Mesothelial cell of epicardium (in vitro differentiated cells): ENCODE measurements around the gene CPOX. TPM values are rescaled to one million over a fixed set of nuclear protein-coding genes. Genes with fewer than 3 reads are reported as not detected.

ENCODE experiments used
- DNase-seq, 2 experiments: peaks; one replicate each; pipeline ENCODE4 v3.0.0; 2021; ENCODE audit warnings: low spot score in 2 of 2; ENCODE audit not compliant: unreplicated experiment in 2 of 2
- H3K27ac Mint-ChIP-seq: 2 replicates; pipeline ENCODE4 v1.8.0; 2021; ENCODE audit warnings: mixed read lengths
- H3K27me3 Mint-ChIP-seq: 2 replicates; pipeline ENCODE4 v1.8.0; 2021; ENCODE audit warnings: low read depth, mixed read lengths
- H3K36me3 Mint-ChIP-seq: 2 replicates; pipeline ENCODE4 v1.8.0; 2021; ENCODE audit warnings: mixed read lengths
- H3K4me1 Mint-ChIP-seq: 2 replicates; pipeline ENCODE4 v1.8.0; 2021; ENCODE audit warnings: mixed read lengths
- H3K4me3 Mint-ChIP-seq: 2 replicates; pipeline ENCODE4 v1.8.0; 2021; ENCODE audit warnings: mild to moderate bottlenecking, moderate library complexity, mixed read lengths
- H3K9me3 Mint-ChIP-seq: 2 replicates; pipeline ENCODE4 v1.8.0; 2021; ENCODE audit warnings: mixed read lengths
- CTCF ChIP-seq: fragments of 200-600 bp; sonication (generic); IDR thresholded peaks from one replicate; pipeline ENCODE4 v1.5.0; 2021; ENCODE audit warnings: antibody characterized with exemption; ENCODE audit not compliant: unreplicated experiment
- total RNA-seq: library from RNA; stranded (reverse); gene quantifications from 3 replicates; pipeline ENCODE4 v1.2.1, GENCODE V29; 2021

The CPOX gene
- total RNA-seq, 1 donor from 2014 or later = 18.4 TPM

GRCh38 chr3:98531622-98532274, 61.7 kb downstream of the CPOX start, which contains the start of gene GPR15:
Gene GPR15, plus strand, starts transcription at chr3:98531978. Its CDS starts 56 bp downstream, at chr3:98532034.
- Mint-ChIP-seq H3K36me3 (no peaks in the 10 kb centered on the region), H3K27ac (no peak within 1 kb of the TSS), H3K4me1 (no peaks in the 10 kb centered on the region), H3K9me3 (no peaks in the 10 kb centered on the region), H3K27me3 (peaks cover 8% of the 10 kb centered on the region), H3K4me3 (no peak within 1 kb of the TSS)
- TF ChIP-seq CTCF = no peak
- DNase-seq = no peak

- no peak overlapping the region for H3K4me3 Mint-ChIP-seq
- H3K27ac Mint-ChIP-seq = no peak overlapping the region
- no peaks in the 10 kb centered on the region for H3K9me3 Mint-ChIP-seq
- peaks cover 8% of the 10 kb centered on the region for H3K27me3 Mint-ChIP-seq
- no peak for TF ChIP-seq CTCF
- H3K36me3 Mint-ChIP-seq = no peaks in the 10 kb centered on the region
- no peaks in the 10 kb centered on the region for H3K4me1 Mint-ChIP-seq
- no peak for DNase-seq
These were observed 62.7 kb downstream of the CPOX start for GRCh38 chr3:98530676-98531075.

- Mint-ChIP-seq H3K9me3 (no peaks in the 10 kb centered on the region), H3K27ac (no peak overlapping the region), H3K4me3 (no peak overlapping the region), H3K4me1 (no peaks in the 10 kb centered on the region), H3K36me3 (no peaks in the 10 kb centered on the region), H3K27me3 (peaks cover 9% of the 10 kb centered on the region)
- DNase-seq = no peak
- TF ChIP-seq CTCF = no peak
These were observed 63.5 kb downstream of the CPOX start for GRCh38 chr3:98529856-98530459.

Other genes with a start within 250 kb of the CPOX start
- not detected in 3 replicates for gene OR5K4, start 239.8 kb downstream of the CPOX start, total RNA-seq
- not detected in 3 replicates for gene OR5K3, start 202.9 kb downstream of the CPOX start, total RNA-seq
- not detected in 3 replicates for gene OR5K1, start 130.4 kb downstream of the CPOX start, total RNA-seq
- not detected in 3 replicates for gene OR5K2, start 95.9 kb downstream of the CPOX start, total RNA-seq
- 73.6 to 89.0 TPM (median 87.2 TPM) in 3 replicates for gene CLDND1, start 70.7 kb downstream of the CPOX start, total RNA-seq
- not detected in 3 replicates for gene GPR15, start 61.6 kb downstream of the CPOX start, total RNA-seq
- 9.0 to 14.1 TPM (median 11.1 TPM) in 3 replicates for gene ST3GAL6, start 169.7 kb upstream of the CPOX start, total RNA-seq